NCI-H526 (cell line): Measurements from ENCODE around the gene PTPRG.

ENCODE experiments used
- DNase-seq, 2 experiments: peaks; one replicate each; lab custom pipeline; 2025; lab: John Stamatoyannopoulos, UW

Gene PTPRG

GRCh38 chr3:61618231-61618630 is 56.9 kb downstream of the PTPRG start:
- no peak for DNase-seq

GRCh38 chr3:61618871-61619270 is 57.5 kb downstream of the PTPRG start:
- no peak for DNase-seq

- no peak for DNase-seq
Measured at GRCh38 chr3:61620073-61620472, 58.7 kb downstream of the PTPRG start.

GRCh38 chr3:61624300-61624699 is 62.9 kb downstream of the PTPRG start:
- no peak for DNase-seq

- no peak for DNase-seq
Measured at GRCh38 chr3:61625429-61625828, 64.1 kb downstream of the PTPRG start.

- DNase-seq = no peak
Measured at GRCh38 chr3:61626484-61626883, 65.1 kb downstream of the PTPRG start.

GRCh38 chr3:61627768-61628185 is 66.4 kb downstream of the PTPRG start:
- no peak for DNase-seq

GRCh38 chr3:61628636-61629035 is 67.3 kb downstream of the PTPRG start:
- DNase-seq = no peak

GRCh38 chr3:61629442-61629841 is 68.1 kb downstream of the PTPRG start:
- DNase-seq = no peak

- DNase-seq = no peak
Measured at GRCh38 chr3:61631108-61631769, 69.9 kb downstream of the PTPRG start.

- DNase-seq = no peak
Measured at GRCh38 chr3:61632568-61633175, 71.3 kb downstream of the PTPRG start.

- DNase-seq = no peak
Measured at GRCh38 chr3:61634678-61635077, 73.3 kb downstream of the PTPRG start.

GRCh38 chr3:61637088-61638051 is 76.0 kb downstream of the PTPRG start:
- DNase-seq = no peak

- no peak for DNase-seq
Measured at GRCh38 chr3:61638741-61639140, 77.4 kb downstream of the PTPRG start.

- no peak for DNase-seq
Measured at GRCh38 chr3:61639991-61640390, 78.6 kb downstream of the PTPRG start.

- DNase-seq = no peak
Measured at GRCh38 chr3:61645148-61645547, 83.8 kb downstream of the PTPRG start.

GRCh38 chr3:61646360-61646759 is 85.0 kb downstream of the PTPRG start:
- no peak for DNase-seq

- DNase-seq = no peak
Measured at GRCh38 chr3:61646851-61647525, 85.6 kb downstream of the PTPRG start.

- no peak for DNase-seq
Measured at GRCh38 chr3:61648481-61648880, 87.1 kb downstream of the PTPRG start.

GRCh38 chr3:61649381-61650170 is 88.2 kb downstream of the PTPRG start:
- DNase-seq = no peak

GRCh38 chr3:61650276-61650675 is 88.9 kb downstream of the PTPRG start:
- DNase-seq = no peak
